Duodenal mucosa (tissue), 2 donors: ENCODE data around the gene IGFBP7.
A peak's percentile ranks its signal among the peaks of the same experiment; 100 is the strongest.

Experiments
- H3K27ac ChIP-seq: one replicate; pipeline ENCODE4 v1.7.0; 2013; ENCODE audit warnings: low read depth, low read length
- H3K27me3 ChIP-seq, 2 donors: one replicate each; pipeline ENCODE4 v1.7.0; 2013; ENCODE audit warnings: low read length in 2 of 2, control low read depth in 1 of 2; ENCODE audit not compliant: insufficient read depth in 2 of 2, control insufficient read depth in 1 of 2
- H3K36me3 ChIP-seq, 2 donors: one replicate each; pipeline ENCODE4 v1.7.0; 2013; ENCODE audit warnings: low read length in 2 of 2, control low read depth in 1 of 2; ENCODE audit not compliant: insufficient read depth in 2 of 2, control insufficient read depth in 1 of 2
- H3K4me1 ChIP-seq, 2 donors: one replicate each; pipeline ENCODE4 v1.7.0; 2013; ENCODE audit warnings: low read length in 2 of 2, control low read depth in 1 of 2; ENCODE audit not compliant: insufficient read depth in 2 of 2, control insufficient read depth in 1 of 2
- H3K4me3 ChIP-seq, 2 donors: one replicate each; pipeline ENCODE4 v1.7.0; 2013; ENCODE audit warnings: low read length in 2 of 2, low read depth in 1 of 2
- H3K9ac ChIP-seq, 2 donors: one replicate each; pipeline ENCODE4 v1.7.0; 2013; ENCODE audit warnings: low read length in 2 of 2, low read depth in 1 of 2
- H3K9me3 ChIP-seq, 2 donors: one replicate each; pipeline ENCODE4 v1.7.0; 2013; ENCODE audit warnings: low read length in 2 of 2, control low read depth in 1 of 2; ENCODE audit not compliant: control insufficient read depth in 1 of 2

The IGFBP7 gene

DNA sequence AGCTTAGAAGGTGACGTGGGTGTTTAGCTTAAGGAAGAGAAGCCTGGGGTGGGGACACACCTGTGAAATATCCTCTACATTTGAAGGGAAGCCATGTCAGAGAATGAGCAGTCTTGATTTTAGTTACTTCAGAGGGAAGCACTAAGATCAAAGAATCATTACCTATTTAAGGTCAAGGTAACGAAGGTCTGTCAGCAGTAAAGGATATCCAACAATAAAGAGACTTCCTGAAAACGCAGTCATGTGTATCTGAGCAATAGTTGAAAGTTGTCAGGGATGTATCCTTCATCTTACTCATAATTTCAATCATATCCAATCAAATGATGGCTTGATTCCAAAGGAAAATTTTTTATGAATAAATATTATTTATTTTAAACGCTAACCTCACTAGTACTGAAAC is 33.5 kb downstream of the IGFBP7 start:
- Histone ChIP-seq H3K27me3 (peaks cover 0 to 3% of the 10 kb centered on the region in 2 donors), H3K36me3 (no peaks in the 10 kb centered on the region), H3K27ac (no peak overlapping the region), H3K9me3 (no peaks in the 10 kb centered on the region), H3K4me3 (no peak overlapping the region), H3K4me1 (peaks cover 0 to 10% of the 10 kb centered on the region in 2 donors), H3K9ac (no peak overlapping the region)

DNA sequence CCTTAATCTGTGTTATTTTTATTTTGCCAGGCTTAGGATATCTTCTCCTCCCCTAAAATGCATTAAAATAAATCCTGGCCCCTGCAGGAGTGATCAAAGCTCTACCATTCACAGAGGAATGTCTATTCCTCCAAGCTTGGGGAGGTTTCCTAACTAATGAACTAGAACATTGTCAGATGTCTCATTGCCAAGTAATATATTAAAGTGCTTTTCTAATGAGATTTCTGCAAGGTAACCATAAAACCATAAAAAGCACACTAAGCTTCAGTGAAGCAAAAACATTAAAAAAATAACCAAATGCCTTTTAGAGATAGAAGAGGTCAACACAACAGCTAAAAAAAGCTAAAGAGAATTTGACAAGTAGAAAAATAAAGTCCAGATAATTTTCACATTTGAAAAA is 34.8 kb downstream of the IGFBP7 start:
- no peaks in the 10 kb centered on the region for H3K36me3 ChIP-seq
- peaks cover 0 to 10% of the 10 kb centered on the region in 2 donors for H3K4me1 ChIP-seq
- no peak overlapping the region for H3K4me3 ChIP-seq
- H3K27me3 ChIP-seq, result peaks cover 0 to 3% of the 10 kb centered on the region in 2 donors
- H3K9me3 ChIP-seq, result no peaks in the 10 kb centered on the region
- H3K9ac ChIP-seq, result no peak overlapping the region
- no peak overlapping the region for H3K27ac ChIP-seq

DNA sequence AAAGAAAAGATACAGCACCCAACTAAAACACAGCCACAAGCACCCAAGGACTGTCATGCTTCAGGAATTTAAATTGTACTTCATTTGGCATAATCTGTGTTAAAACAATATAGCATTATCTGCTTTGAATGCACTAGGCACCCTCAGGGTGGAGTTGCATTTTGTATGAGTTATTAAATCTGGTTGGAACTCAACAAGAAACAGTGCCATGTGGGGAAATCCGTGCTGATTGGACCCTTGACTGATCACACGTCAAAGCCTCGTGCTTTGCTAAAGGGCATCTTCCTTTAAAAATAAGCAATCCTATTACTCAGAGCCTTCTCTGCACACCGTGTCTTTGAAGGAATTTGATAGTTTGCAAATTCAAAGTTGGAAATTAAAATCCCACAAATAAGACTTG is 35.4 kb downstream of the IGFBP7 start:
- Histone ChIP-seq H3K4me1 (peaks cover 0 to 10% of the 10 kb centered on the region in 2 donors), H3K27me3 (peaks cover 0 to 3% of the 10 kb centered on the region in 2 donors), H3K36me3 (no peaks in the 10 kb centered on the region), H3K27ac (no peak overlapping the region), H3K9ac (no peak overlapping the region), H3K4me3 (no peak overlapping the region), H3K9me3 (no peaks in the 10 kb centered on the region)

DNA sequence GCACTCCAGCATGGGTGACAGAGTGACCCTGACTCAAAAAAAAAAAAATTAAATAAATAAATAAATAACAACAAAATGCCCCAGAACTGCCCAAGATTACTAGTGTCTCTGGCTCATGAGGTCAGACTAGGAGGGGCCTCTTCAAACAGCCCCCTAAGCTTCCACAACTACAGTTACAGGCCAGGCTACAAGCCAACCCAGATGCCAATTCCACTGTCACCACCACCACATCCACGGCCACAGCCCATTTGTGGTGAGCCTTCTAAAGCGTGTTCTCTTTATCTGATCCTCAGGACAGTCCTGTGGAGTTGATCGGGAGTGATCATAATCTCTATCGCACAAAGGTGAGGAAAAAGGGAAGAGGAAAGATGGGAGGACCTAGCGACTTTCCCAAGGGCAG is 36.6 kb downstream of the IGFBP7 start:
- Histone ChIP-seq H3K27ac (no peak overlapping the region), H3K36me3 (no peaks in the 10 kb centered on the region), H3K4me1 (peaks cover 0 to 1% of the 10 kb centered on the region in 2 donors)

DNA sequence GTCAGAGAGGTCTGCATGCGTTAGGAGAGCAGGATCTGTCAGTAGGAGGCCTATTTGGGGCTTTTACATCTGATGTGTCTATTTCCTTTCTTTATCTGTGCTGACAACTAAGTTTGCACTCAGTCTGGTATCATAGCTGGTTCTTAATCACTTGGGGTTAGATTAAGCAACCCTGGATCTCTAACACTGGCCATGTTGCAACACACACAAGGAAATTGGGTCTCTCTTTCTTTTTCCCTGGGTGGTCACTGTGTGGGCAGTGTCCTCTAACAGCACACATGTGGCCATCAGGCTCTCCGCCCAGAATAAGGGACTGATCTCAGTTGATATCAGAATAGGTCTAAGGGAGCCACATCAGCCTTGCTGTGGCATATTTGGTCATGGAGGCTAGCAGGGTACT is 38.9 kb downstream of the IGFBP7 start:
- H3K27me3 ChIP-seq, result no peaks in the 10 kb centered on the region
- H3K9me3 ChIP-seq, result no peaks in the 10 kb centered on the region
- no peaks in the 10 kb centered on the region for H3K4me1 ChIP-seq
- H3K9ac ChIP-seq, result no peak overlapping the region
- no peaks in the 10 kb centered on the region for H3K36me3 ChIP-seq
- H3K4me3 ChIP-seq, result no peak overlapping the region
- H3K27ac ChIP-seq, result no peak overlapping the region

More for the DNA sequence above, 36.6 kb downstream of the IGFBP7 start:
- no peaks in the 10 kb centered on the region for H3K9me3 ChIP-seq
- H3K27me3 ChIP-seq, result peaks cover 0 to 3% of the 10 kb centered on the region in 2 donors
- no peak overlapping the region for H3K4me3 ChIP-seq
- no peak overlapping the region for H3K9ac ChIP-seq

DNA sequence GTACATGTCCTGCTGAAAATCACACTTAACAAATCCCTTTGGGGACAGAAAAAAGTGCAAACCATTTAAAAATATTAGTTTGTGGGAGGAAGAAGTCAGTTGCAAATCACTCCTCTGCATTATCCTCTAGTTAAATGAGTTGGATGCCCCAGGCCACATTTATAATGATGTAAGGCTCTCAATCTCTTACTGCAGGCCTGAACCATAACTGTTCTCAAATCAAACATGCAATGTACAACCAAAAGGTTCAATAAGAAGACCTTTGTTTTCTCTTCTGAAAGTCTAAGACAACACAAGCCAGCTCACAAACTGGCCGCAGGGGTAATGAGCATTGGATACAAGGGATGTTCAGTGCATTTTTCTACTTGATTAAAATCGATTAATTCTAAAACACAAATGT is 39.7 kb downstream of the IGFBP7 start:
- Histone ChIP-seq H3K9ac (no peak overlapping the region), H3K4me1 (peaks cover 0 to 5% of the 10 kb centered on the region in 2 donors), H3K4me3 (no peak overlapping the region), H3K27me3 (no peaks in the 10 kb centered on the region), H3K36me3 (no peaks in the 10 kb centered on the region), H3K27ac (no peak overlapping the region), H3K9me3 (no peaks in the 10 kb centered on the region)

DNA sequence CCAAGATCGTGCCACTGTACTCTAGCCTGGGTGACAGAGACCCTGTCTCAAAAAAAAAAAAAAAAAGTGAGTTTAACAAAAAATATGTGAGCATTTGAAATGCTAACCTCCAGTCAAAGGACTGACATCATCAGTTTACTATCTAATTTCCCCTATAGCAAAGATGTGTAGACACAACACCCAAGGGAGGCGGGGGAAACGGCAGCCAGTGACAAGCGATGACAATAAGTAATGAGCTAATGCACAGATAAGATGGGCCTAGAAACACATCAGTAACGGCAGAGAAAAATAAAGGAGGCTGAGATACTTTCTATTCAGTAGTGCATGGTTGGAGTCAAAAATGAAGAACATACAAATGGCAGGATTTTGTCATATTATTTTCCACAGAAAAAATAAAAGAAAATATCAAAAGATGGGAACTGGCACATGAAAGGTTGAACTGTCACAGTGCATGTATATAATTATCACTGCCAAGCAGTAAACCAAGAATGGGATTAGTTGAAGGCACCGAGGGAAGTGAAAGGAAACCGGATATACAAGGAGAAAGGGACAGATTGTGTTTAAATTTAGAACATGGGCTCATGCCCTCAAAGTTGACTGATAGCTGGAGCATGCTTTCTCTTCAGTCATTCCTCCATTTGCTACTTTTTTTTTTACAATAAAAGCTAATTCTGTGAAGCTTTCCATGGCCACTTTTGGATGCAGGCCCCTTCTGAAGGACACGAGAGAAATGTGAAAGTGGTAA is 41.8 kb downstream of the IGFBP7 start:
- Histone ChIP-seq H3K4me3 (no peak overlapping the region), H3K27me3 (no peaks in the 10 kb centered on the region), H3K9me3 (no peaks in the 10 kb centered on the region), H3K27ac (no peak overlapping the region), H3K4me1 (peaks cover 0 to 5% of the 10 kb centered on the region in 2 donors), H3K9ac (no peak overlapping the region), H3K36me3 (no peaks in the 10 kb centered on the region)

DNA sequence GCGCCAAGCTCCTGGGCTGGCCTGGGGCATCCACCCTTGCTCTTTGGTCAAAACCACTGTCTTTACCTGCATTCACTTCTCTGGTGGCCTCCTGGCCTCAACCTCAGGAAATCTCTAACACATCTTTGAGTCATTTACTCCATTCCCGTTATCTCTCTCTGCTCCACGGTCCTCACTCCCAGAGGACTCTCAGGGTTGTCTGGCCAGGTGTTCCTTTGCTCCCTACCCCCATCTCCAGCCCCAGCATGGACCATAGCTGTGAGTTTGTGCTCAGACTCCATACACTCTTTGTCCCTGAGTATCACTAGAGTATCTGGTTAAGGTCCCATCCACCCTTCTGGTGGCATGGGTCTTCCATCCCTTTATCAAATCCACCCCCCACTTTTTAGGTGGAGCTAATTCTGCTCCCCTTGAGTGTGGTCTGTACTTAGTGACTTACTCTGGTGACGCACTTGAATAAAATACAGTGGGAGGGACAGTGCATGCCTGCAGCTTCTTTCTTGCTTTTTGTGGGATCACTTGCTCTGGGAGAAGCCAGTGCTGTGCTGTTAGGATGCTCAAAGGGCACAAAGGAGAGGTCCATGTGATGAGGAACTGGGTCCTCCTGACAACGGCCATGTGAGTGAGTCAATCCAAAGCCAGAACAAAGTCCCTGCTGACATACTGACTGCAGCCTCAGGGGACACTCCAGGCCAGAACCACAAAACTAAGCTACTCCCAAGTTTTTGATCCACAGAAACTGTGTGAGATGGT is 44.3 kb downstream of the IGFBP7 start:
- Histone ChIP-seq H3K36me3 (no peaks in the 10 kb centered on the region), H3K4me1 (peaks cover 0 to 5% of the 10 kb centered on the region in 2 donors), H3K4me3 (no peak overlapping the region), H3K9ac (no peak overlapping the region), H3K27ac (peak overlapping the region; percentile 17), H3K9me3 (no peaks in the 10 kb centered on the region), H3K27me3 (no peaks in the 10 kb centered on the region)

DNA sequence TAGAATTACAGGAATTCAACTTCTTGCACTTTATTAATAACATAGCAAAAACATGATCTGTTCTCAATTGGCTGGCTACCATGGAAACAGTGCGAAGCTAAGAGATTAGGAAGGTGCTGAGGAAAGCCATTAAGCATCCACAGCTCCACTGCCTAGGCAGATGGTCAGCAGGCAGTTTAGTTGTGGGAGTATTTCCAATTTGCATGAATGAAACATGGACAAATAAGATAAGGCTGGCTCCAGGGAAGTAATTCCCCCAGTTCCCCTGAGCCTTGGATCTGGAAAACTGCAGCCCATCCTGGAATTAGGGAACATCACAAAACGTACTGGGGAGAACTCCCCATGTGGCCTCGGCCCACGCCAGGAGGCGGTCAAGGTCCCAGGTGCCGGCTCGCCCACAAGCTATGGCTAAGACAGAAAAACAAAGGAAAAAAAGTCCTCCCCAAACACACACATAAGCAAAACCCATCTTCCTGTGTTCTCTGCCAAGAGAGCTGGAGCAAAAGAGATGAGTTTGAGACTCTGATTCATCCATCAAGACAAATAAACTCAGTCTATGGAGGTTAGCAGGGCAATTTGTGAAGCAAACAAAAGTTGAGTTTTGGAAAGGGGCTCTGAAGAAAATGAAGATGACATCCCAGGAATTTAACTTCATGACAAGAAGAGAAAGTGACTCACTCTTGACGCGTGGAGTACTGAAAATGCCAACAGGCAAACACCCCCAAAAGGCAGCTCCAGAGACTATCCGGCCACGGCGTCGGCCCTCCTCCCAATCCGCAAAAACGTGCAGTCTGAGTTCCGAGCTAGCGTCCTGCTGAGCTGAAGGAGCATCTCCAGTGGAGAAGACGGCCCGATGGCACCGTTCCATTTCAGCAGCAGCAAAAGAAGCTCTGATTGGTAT is 45.1 kb downstream of the IGFBP7 start:
- no peak overlapping the region for H3K9ac ChIP-seq
- no peaks in the 10 kb centered on the region for H3K27me3 ChIP-seq
- H3K9me3 ChIP-seq, result no peaks in the 10 kb centered on the region
- H3K4me1 ChIP-seq, result peaks cover 0 to 5% of the 10 kb centered on the region in 2 donors
- no peaks in the 10 kb centered on the region for H3K36me3 ChIP-seq
- peak overlapping the region; percentile 17 for H3K27ac ChIP-seq
- H3K4me3 ChIP-seq, result no peak overlapping the region

DNA sequence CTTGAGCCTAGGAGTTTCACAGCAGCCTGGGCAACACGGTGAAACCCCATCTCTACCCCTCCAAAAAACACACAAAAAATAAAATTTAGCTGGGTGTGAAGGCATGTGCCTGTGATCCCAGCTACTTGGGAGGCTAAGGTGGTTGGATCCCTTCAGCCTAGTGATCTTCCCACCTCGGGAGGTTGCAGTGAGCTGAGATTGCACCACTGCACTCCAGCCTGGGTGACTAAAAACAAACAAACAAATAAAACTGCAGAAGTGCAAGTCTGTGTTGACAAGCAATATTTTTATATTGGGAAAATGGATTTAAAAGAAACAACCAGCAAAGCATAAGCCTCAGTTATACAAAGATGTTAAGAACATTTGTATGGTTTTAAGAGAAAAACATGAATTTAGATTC is 46.1 kb downstream of the IGFBP7 start:
- Histone ChIP-seq H3K27ac (no peak overlapping the region), H3K36me3 (no peaks in the 10 kb centered on the region), H3K9me3 (no peaks in the 10 kb centered on the region), H3K4me3 (no peak overlapping the region), H3K4me1 (peaks cover 0 to 5% of the 10 kb centered on the region in 2 donors), H3K27me3 (no peaks in the 10 kb centered on the region), H3K9ac (no peak overlapping the region)
